Measurements from ENCODE around the gene SARS2.
"Not testable (repeated sequence)": the region's sequence is repeated elsewhere in the genome, so short reads cannot be mapped to it uniquely, and the experiment has no call there.

SARS2 gene

GRCh38 chr19:38889803-38890202, 40.8 kb downstream of the SARS2 start:
- Histone ChIP-seq H3K4me1 (ENCODE audit: insufficient read depth, insufficient read length) (no peaks in the 10 kb centered on the region), H3K36me3 (ENCODE audit: insufficient read depth, insufficient read length, low read length) (peaks cover 4% of the 10 kb centered on the region), H3K27me3 (ENCODE audit: insufficient read depth, insufficient read length) (no peaks in the 10 kb centered on the region), H3K4me3 (ENCODE audit: insufficient read length, low read depth) (no peak overlapping the region), H3K9me3 (ENCODE audit: insufficient read depth, low read length) (no peaks in the 10 kb centered on the region), H3K9ac (ENCODE audit: insufficient read length, low read depth) (no peak overlapping the region)
- no peak for DNase-seq (ENCODE audit: low read depth, low spot score)
- TF ChIP-seq SUZ12 (IDR thresholded peaks at IDR 0.05; ENCODE audit: extremely low read depth, insufficient read depth, insufficient read length) = no peak
- TF ChIP-seq YY1 (IDR thresholded peaks at IDR 0.05; ENCODE audit: insufficient read depth, insufficient read length) = no peak
- TF ChIP-seq ZNF274 (IDR thresholded peaks at IDR 0.05; ENCODE audit: low read depth, low read length) = no peak

- Histone ChIP-seq H3K9ac (ENCODE audit: insufficient read length, low read depth) (no peak overlapping the region), H3K36me3 (ENCODE audit: insufficient read depth, insufficient read length, low read length) (peaks cover 4% of the 10 kb centered on the region), H3K27me3 (ENCODE audit: insufficient read depth, insufficient read length) (no peaks in the 10 kb centered on the region), H3K4me3 (ENCODE audit: insufficient read length, low read depth) (no peak overlapping the region), H3K9me3 (ENCODE audit: insufficient read depth, low read length) (no peaks in the 10 kb centered on the region), H3K4me1 (ENCODE audit: insufficient read depth, insufficient read length) (no peaks in the 10 kb centered on the region)
- DNase-seq (ENCODE audit: low read depth, low spot score) = no peak
- TF ChIP-seq ZNF274 (IDR thresholded peaks at IDR 0.05; ENCODE audit: low read depth, low read length) (no peak), YY1 (IDR thresholded peaks at IDR 0.05; ENCODE audit: insufficient read depth, insufficient read length) (no peak), SUZ12 (IDR thresholded peaks at IDR 0.05; ENCODE audit: extremely low read depth, insufficient read depth, insufficient read length) (no peak)
These were observed 41.7 kb downstream of the SARS2 start for GRCh38 chr19:38888876-38889275.

GRCh38 chr19:38884691-38885090, 45.9 kb downstream of the SARS2 start:
- not testable (repeated sequence) for H3K4me3 ChIP-seq (ENCODE audit: insufficient read length, low read depth); H3K4me1 ChIP-seq (ENCODE audit: insufficient read depth, insufficient read length); H3K27me3 ChIP-seq (ENCODE audit: insufficient read depth, insufficient read length); DNase-seq (ENCODE audit: low read depth, low spot score); H3K36me3 ChIP-seq (ENCODE audit: insufficient read depth, insufficient read length, low read length); H3K9me3 ChIP-seq (ENCODE audit: insufficient read depth, low read length); H3K9ac ChIP-seq (ENCODE audit: insufficient read length, low read depth)

GRCh38 chr19:38883286-38883685, 47.3 kb downstream of the SARS2 start:
- no peaks in the 10 kb centered on the region for H3K36me3 ChIP-seq (ENCODE audit: insufficient read depth, insufficient read length, low read length)
- peaks cover 8% of the 10 kb centered on the region for H3K4me1 ChIP-seq (ENCODE audit: insufficient read depth, insufficient read length)
- H3K27me3 ChIP-seq (ENCODE audit: insufficient read depth, insufficient read length) = no peaks in the 10 kb centered on the region
- no peak overlapping the region for H3K4me3 ChIP-seq (ENCODE audit: insufficient read length, low read depth)
- TF ChIP-seq YY1 (IDR thresholded peaks at IDR 0.05; ENCODE audit: insufficient read depth, insufficient read length) = no peak
- no peak for TF ChIP-seq ZNF274 (IDR thresholded peaks at IDR 0.05; ENCODE audit: low read depth, low read length)
- no peak for TF ChIP-seq SUZ12 (IDR thresholded peaks at IDR 0.05; ENCODE audit: extremely low read depth, insufficient read depth, insufficient read length)
- DNase-seq (ENCODE audit: low read depth, low spot score) = no peak
- no peak overlapping the region for H3K9ac ChIP-seq (ENCODE audit: insufficient read length, low read depth)
- H3K9me3 ChIP-seq (ENCODE audit: insufficient read depth, low read length) = no peaks in the 10 kb centered on the region

GRCh38 chr19:38880882-38881609, 49.5 kb downstream of the SARS2 start:
- Histone ChIP-seq H3K9me3 (ENCODE audit: insufficient read depth, low read length) (no peaks in the 10 kb centered on the region), H3K4me3 (ENCODE audit: insufficient read length, low read depth) (no peak overlapping the region), H3K9ac (ENCODE audit: insufficient read length, low read depth) (no peak overlapping the region), H3K27me3 (ENCODE audit: insufficient read depth, insufficient read length) (no peaks in the 10 kb centered on the region), H3K36me3 (ENCODE audit: insufficient read depth, insufficient read length, low read length) (no peaks in the 10 kb centered on the region), H3K4me1 (ENCODE audit: insufficient read depth, insufficient read length) (peaks cover 9% of the 10 kb centered on the region)
- TF ChIP-seq YY1 (IDR thresholded peaks at IDR 0.05; ENCODE audit: insufficient read depth, insufficient read length) = no peak
- TF ChIP-seq SUZ12 (IDR thresholded peaks at IDR 0.05; ENCODE audit: extremely low read depth, insufficient read depth, insufficient read length) = no peak
- no peak for TF ChIP-seq ZNF274 (IDR thresholded peaks at IDR 0.05; ENCODE audit: low read depth, low read length)
- no peak for DNase-seq (ENCODE audit: low read depth, low spot score)

GRCh38 chr19:38880076-38880881, 50.3 kb downstream of the SARS2 start:
- H3K4me1 ChIP-seq (ENCODE audit: insufficient read depth, insufficient read length) = peaks cover 9% of the 10 kb centered on the region
- no peak overlapping the region for H3K4me3 ChIP-seq (ENCODE audit: insufficient read length, low read depth)
- H3K36me3 ChIP-seq (ENCODE audit: insufficient read depth, insufficient read length, low read length) = no peaks in the 10 kb centered on the region
- H3K27me3 ChIP-seq (ENCODE audit: insufficient read depth, insufficient read length) = no peaks in the 10 kb centered on the region
- TF ChIP-seq YY1 (IDR thresholded peaks at IDR 0.05; ENCODE audit: insufficient read depth, insufficient read length) = no peak
- no peak for TF ChIP-seq ZNF274 (IDR thresholded peaks at IDR 0.05; ENCODE audit: low read depth, low read length)
- no peak for TF ChIP-seq SUZ12 (IDR thresholded peaks at IDR 0.05; ENCODE audit: extremely low read depth, insufficient read depth, insufficient read length)
- no peak for DNase-seq (ENCODE audit: low read depth, low spot score)
- H3K9me3 ChIP-seq (ENCODE audit: insufficient read depth, low read length) = no peaks in the 10 kb centered on the region
- no peak overlapping the region for H3K9ac ChIP-seq (ENCODE audit: insufficient read length, low read depth)

GRCh38 chr19:38879400-38879751, 51.2 kb downstream of the SARS2 start:
- H3K27me3 ChIP-seq (ENCODE audit: insufficient read depth, insufficient read length) = no peaks in the 10 kb centered on the region
- no peak overlapping the region for H3K4me3 ChIP-seq (ENCODE audit: insufficient read length, low read depth)
- TF ChIP-seq SUZ12 (IDR thresholded peaks at IDR 0.05; ENCODE audit: extremely low read depth, insufficient read depth, insufficient read length) (no peak), YY1 (IDR thresholded peaks at IDR 0.05; ENCODE audit: insufficient read depth, insufficient read length) (no peak), ZNF274 (IDR thresholded peaks at IDR 0.05; ENCODE audit: low read depth, low read length) (no peak)
- DNase-seq (ENCODE audit: low read depth, low spot score) = no peak
- no peaks in the 10 kb centered on the region for H3K9me3 ChIP-seq (ENCODE audit: insufficient read depth, low read length)
- no peaks in the 10 kb centered on the region for H3K36me3 ChIP-seq (ENCODE audit: insufficient read depth, insufficient read length, low read length)
- no peak overlapping the region for H3K9ac ChIP-seq (ENCODE audit: insufficient read length, low read depth)
- H3K4me1 ChIP-seq (ENCODE audit: insufficient read depth, insufficient read length) = peaks cover 9% of the 10 kb centered on the region
